ENCODE measurements around the gene MAPK14.

DNA sequence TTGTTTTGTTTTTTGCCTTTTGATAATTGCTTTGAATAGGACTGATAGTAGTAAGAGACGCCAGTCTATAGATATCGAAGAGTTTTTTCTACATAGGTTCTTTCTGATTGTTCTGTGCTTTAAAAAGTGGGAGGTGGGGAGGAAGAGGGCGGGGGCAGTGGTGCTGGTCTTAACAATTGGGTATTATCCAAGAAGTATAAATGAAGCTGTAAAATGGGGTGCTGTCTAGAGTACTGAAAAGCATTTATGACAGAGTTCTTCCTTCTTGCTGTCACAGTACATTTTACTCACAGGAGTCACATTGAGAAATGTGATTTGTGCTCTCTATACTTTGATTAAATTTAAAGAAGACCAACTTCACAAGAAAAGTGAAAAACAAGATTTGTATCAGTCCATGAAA, 41.0 kb downstream of the MAPK14 start:
- TF ChIP-seq CTCF (conservative IDR thresholded peaks at IDR 0.05 in 1 of 2, IDR thresholded peaks at IDR 0.05 in 1 of 2; ENCODE audit: low read depth in 1 of 2, low read length in 2 of 2) (no peak), EZH2 (IDR thresholded peaks at IDR 0.05; ENCODE audit: low read length, missing control alignments) (no peak)

Measured in fibroblast of lung (primary cell).